ENCODE results near the gene ZC3H14.

The ZC3H14 gene

DNA sequence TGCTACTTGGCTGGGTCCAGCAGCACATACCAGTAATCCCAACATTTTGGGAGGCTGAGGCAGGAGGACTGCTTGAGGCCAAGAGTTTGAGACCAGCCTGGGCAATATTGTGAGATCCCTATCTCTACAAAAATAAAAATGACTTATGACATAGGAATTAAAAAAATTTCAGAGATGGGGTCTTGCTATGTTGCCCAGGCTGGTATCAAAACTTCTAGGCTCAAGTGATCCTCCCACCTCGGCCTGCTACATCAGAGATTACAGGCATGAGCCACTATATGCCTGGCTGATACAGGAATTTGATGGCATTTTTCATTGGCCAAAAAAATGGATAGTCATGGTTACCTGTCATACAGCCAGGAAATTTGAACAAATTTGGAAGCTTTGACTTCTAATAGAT is 54.6 kb downstream of the ZC3H14 start:
- DNase-seq (ENCODE audit: low spot score) = no peak
- H3K4ac ChIP-seq (ENCODE audit: low read length) = no peak overlapping the region
- H3K9ac ChIP-seq (ENCODE audit: low read depth, low read length, poor library complexity) = no peak overlapping the region
- no peak overlapping the region for H4K91ac ChIP-seq (ENCODE audit: low read depth, low read length, poor library complexity)
- no peaks in the 10 kb centered on the region for H3K79me1 ChIP-seq (ENCODE audit: low read depth, low read length)
- no peak overlapping the region for H3K27ac ChIP-seq (replicated peaks; ENCODE audit: low read length)
- no CpG with 5 or more reads among the region's 1 CpG for WGBS, 2 donors (ENCODE audit: extremely low coverage in 2 of 2, insufficient read length in 2 of 2, insufficient replicate concordance in 1 of 2)
- no peak overlapping the region for H3K4me3 ChIP-seq (ENCODE audit: low read length in 2 of 2)
- H3K18ac ChIP-seq (ENCODE audit: low read length) = no peak overlapping the region
- no peak overlapping the region for H3K14ac ChIP-seq (ENCODE audit: low read length)
- no peak overlapping the region for H4K8ac ChIP-seq (ENCODE audit: low read depth, low read length)
- H2AK5ac ChIP-seq (ENCODE audit: low read depth, low read length) = no peak overlapping the region
- no peak overlapping the region for H2BK15ac ChIP-seq (ENCODE audit: low read length)
- no peak overlapping the region for H2AFZ ChIP-seq (ENCODE audit: low read length)
- H2BK120ac ChIP-seq (ENCODE audit: low read depth, low read length) = no peak overlapping the region
- H2BK12ac ChIP-seq (ENCODE audit: low read length) = no peak overlapping the region
- no peaks in the 10 kb centered on the region for H3K27me3 ChIP-seq (ENCODE audit: control insufficient read depth in 3 of 3, insufficient read depth in 3 of 3, low read depth in 1 of 3, low read length in 3 of 3)
- no peak overlapping the region for H3K4me2 ChIP-seq (ENCODE audit: insufficient read depth, low read length, poor library complexity, severe bottlenecking)
- H3K9me3 ChIP-seq (replicated peaks in 1 of 2; ENCODE audit: control insufficient read depth in 2 of 2, insufficient read depth in 1 of 2, low read depth in 1 of 2, low read length in 2 of 2) = no peaks in the 10 kb centered on the region
- H2BK5ac ChIP-seq (ENCODE audit: low read length) = no peak overlapping the region
- peaks cover 0 to 4% of the 10 kb centered on the region in 2 donors for H3K4me1 ChIP-seq (ENCODE audit: control insufficient read depth in 2 of 2, insufficient read depth in 1 of 2, low read depth in 1 of 2, low read length in 2 of 2)
- no peak overlapping the region for H3K23ac ChIP-seq (ENCODE audit: low read depth, low read length, poor library complexity)
- peaks cover 2 to 44% of the 10 kb centered on the region in 2 donors for H3K36me3 ChIP-seq (replicated peaks in 1 of 2; ENCODE audit: control insufficient read depth in 2 of 2, insufficient read depth in 2 of 2, low read length in 2 of 2)

DNA sequence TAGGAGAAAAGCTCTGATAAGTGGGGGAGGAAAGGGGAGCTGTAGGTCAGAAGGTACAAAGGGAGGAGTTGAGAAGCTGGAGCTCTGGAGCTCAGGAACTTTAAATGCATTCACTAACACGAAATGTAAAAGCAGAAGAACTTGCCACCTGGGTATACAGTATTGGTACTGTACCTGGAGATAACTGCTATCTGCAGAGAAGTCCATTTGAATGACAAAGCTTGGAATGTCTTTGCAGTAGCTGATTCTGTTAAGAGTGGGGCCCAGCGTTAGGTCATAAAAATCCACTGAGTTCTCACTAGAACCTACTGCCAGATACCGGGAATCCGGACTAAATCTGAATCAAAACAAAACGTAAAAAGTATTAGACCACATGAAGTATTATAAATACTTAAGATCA is 55.6 kb downstream of the ZC3H14 start:
- Histone ChIP-seq H3K23ac (ENCODE audit: low read depth, low read length, poor library complexity) (no peak overlapping the region), H3K79me1 (ENCODE audit: low read depth, low read length) (no peaks in the 10 kb centered on the region), H3K36me3 (replicated peaks in 1 of 2; ENCODE audit: control insufficient read depth in 2 of 2, insufficient read depth in 2 of 2, low read length in 2 of 2) (peaks cover 0 to 34% of the 10 kb centered on the region in 2 donors), H3K27me3 (ENCODE audit: control insufficient read depth in 3 of 3, insufficient read depth in 3 of 3, low read depth in 1 of 3, low read length in 3 of 3) (no peaks in the 10 kb centered on the region), H3K4me2 (ENCODE audit: insufficient read depth, low read length, poor library complexity, severe bottlenecking) (no peak overlapping the region), H4K91ac (ENCODE audit: low read depth, low read length, poor library complexity) (no peak overlapping the region), H3K4ac (ENCODE audit: low read length) (no peak overlapping the region), H3K18ac (ENCODE audit: low read length) (no peak overlapping the region), H2BK12ac (ENCODE audit: low read length) (no peak overlapping the region), H3K14ac (ENCODE audit: low read length) (no peak overlapping the region), H2BK5ac (ENCODE audit: low read length) (no peak overlapping the region), H2BK15ac (ENCODE audit: low read length) (no peak overlapping the region), H3K4me1 (ENCODE audit: control insufficient read depth in 2 of 2, insufficient read depth in 1 of 2, low read depth in 1 of 2, low read length in 2 of 2) (peaks cover 0 to 4% of the 10 kb centered on the region in 2 donors), H2AFZ (ENCODE audit: low read length) (no peak overlapping the region), H3K4me3 (ENCODE audit: low read length in 2 of 2) (no peak overlapping the region), H3K27ac (replicated peaks; ENCODE audit: low read length) (no peak overlapping the region), H2BK120ac (ENCODE audit: low read depth, low read length) (no peak overlapping the region), H2AK5ac (ENCODE audit: low read depth, low read length) (no peak overlapping the region), H3K9me3 (replicated peaks in 1 of 2; ENCODE audit: control insufficient read depth in 2 of 2, insufficient read depth in 1 of 2, low read depth in 1 of 2, low read length in 2 of 2) (no peaks in the 10 kb centered on the region), H3K9ac (ENCODE audit: low read depth, low read length, poor library complexity) (no peak overlapping the region), H4K8ac (ENCODE audit: low read depth, low read length) (no peak overlapping the region)
- DNase-seq (ENCODE audit: low spot score) = no peak
- no CpG with 5 or more reads among the region's 5 CpGs for WGBS, 2 donors (ENCODE audit: extremely low coverage in 2 of 2, insufficient read length in 2 of 2, insufficient replicate concordance in 1 of 2)

DNA sequence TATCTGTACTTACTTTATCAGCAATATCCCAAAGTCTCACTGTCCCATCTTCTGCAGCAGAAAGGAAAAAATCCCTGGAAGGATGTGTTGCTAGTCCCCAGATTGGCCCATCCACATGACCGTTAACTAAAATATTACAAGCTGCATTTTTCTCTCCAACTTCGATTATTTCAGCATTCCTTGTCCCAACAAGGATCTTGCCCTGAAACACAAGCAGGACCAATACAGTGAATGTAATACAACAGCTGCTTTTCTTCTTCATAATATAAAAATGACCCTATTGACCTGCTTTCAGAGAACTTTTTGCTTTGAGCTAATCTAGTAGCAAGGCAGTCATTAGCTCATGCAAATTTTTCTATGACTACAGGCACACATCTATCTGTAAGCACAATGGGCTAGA is 58.3 kb downstream of the ZC3H14 start:
- H3K9me3 ChIP-seq (replicated peaks in 1 of 2; ENCODE audit: control insufficient read depth in 2 of 2, insufficient read depth in 1 of 2, low read depth in 1 of 2, low read length in 2 of 2) = no peaks in the 10 kb centered on the region
- H4K8ac ChIP-seq (ENCODE audit: low read depth, low read length) = no peak overlapping the region
- H2BK120ac ChIP-seq (ENCODE audit: low read depth, low read length) = no peak overlapping the region
- no peak overlapping the region for H3K27ac ChIP-seq (replicated peaks; ENCODE audit: low read length)
- no peak overlapping the region for H2BK15ac ChIP-seq (ENCODE audit: low read length)
- H3K27me3 ChIP-seq (ENCODE audit: control insufficient read depth in 3 of 3, insufficient read depth in 3 of 3, low read depth in 1 of 3, low read length in 3 of 3) = no peaks in the 10 kb centered on the region
- H3K36me3 ChIP-seq (replicated peaks in 1 of 2; ENCODE audit: control insufficient read depth in 2 of 2, insufficient read depth in 2 of 2, low read length in 2 of 2) = peaks cover 0 to 8% of the 10 kb centered on the region in 2 donors
- no peak overlapping the region for H2AFZ ChIP-seq (ENCODE audit: low read length)
- no peak overlapping the region for H3K9ac ChIP-seq (ENCODE audit: low read depth, low read length, poor library complexity)
- peaks cover 0 to 4% of the 10 kb centered on the region in 2 donors for H3K4me1 ChIP-seq (ENCODE audit: control insufficient read depth in 2 of 2, insufficient read depth in 1 of 2, low read depth in 1 of 2, low read length in 2 of 2)
- no peaks in the 10 kb centered on the region for H3K79me1 ChIP-seq (ENCODE audit: low read depth, low read length)
- no peak overlapping the region for H3K23ac ChIP-seq (ENCODE audit: low read depth, low read length, poor library complexity)
- H2BK5ac ChIP-seq (ENCODE audit: low read length) = no peak overlapping the region
- H3K14ac ChIP-seq (ENCODE audit: low read length) = no peak overlapping the region
- no peak overlapping the region for H3K4me3 ChIP-seq (ENCODE audit: low read length in 2 of 2)
- H2AK5ac ChIP-seq (ENCODE audit: low read depth, low read length) = no peak overlapping the region
- no peak overlapping the region for H2BK12ac ChIP-seq (ENCODE audit: low read length)
- no peak for DNase-seq (ENCODE audit: low spot score)
- no peak overlapping the region for H3K18ac ChIP-seq (ENCODE audit: low read length)
- no peak overlapping the region for H3K4me2 ChIP-seq (ENCODE audit: insufficient read depth, low read length, poor library complexity, severe bottlenecking)
- WGBS, 2 donors (ENCODE audit: extremely low coverage in 2 of 2, insufficient read length in 2 of 2, insufficient replicate concordance in 1 of 2) = no CpG with 5 or more reads among the region's 2 CpGs
- no peak overlapping the region for H4K91ac ChIP-seq (ENCODE audit: low read depth, low read length, poor library complexity)
- no peak overlapping the region for H3K4ac ChIP-seq (ENCODE audit: low read length)

DNA sequence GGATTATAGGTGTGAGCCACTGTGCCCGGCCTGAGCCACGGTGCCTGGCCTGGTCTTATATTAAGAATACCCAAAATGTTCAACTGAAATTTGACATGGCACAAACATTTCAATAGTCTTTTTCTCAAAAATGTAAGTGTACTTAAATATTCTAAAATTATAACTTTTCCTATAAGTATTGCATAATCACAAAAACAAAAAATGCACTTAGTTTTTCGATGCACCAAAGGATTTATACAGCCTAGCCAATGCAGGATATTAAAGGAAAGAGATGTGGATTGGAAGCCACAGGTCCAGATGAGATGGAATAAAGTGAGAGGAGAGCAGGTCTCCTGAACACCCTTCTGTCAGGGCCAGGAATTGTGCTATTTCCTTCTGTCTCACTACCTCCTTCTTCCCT is 62.8 kb downstream of the ZC3H14 start:
- H3K9me3 ChIP-seq (replicated peaks in 1 of 2; ENCODE audit: control insufficient read depth in 2 of 2, insufficient read depth in 1 of 2, low read depth in 1 of 2, low read length in 2 of 2) = no peaks in the 10 kb centered on the region
- no peak overlapping the region for H3K4ac ChIP-seq (ENCODE audit: low read length)
- peaks cover 0 to 2% of the 10 kb centered on the region in 2 donors for H3K4me1 ChIP-seq (ENCODE audit: control insufficient read depth in 2 of 2, insufficient read depth in 1 of 2, low read depth in 1 of 2, low read length in 2 of 2)
- H2AFZ ChIP-seq (ENCODE audit: low read length) = no peak overlapping the region
- no peak for DNase-seq (ENCODE audit: low spot score)
- no peak overlapping the region for H3K4me3 ChIP-seq (ENCODE audit: low read length in 2 of 2)
- WGBS, 2 donors (ENCODE audit: extremely low coverage in 2 of 2, insufficient read length in 2 of 2, insufficient replicate concordance in 1 of 2) = no CpG with 5 or more reads among the region's 3 CpGs
- H3K79me1 ChIP-seq (ENCODE audit: low read depth, low read length) = no peaks in the 10 kb centered on the region
- H3K27ac ChIP-seq (replicated peaks; ENCODE audit: low read length) = no peak overlapping the region
- H2BK5ac ChIP-seq (ENCODE audit: low read length) = no peak overlapping the region
- no peak overlapping the region for H3K9ac ChIP-seq (ENCODE audit: low read depth, low read length, poor library complexity)
- H3K27me3 ChIP-seq (ENCODE audit: control insufficient read depth in 3 of 3, insufficient read depth in 3 of 3, low read depth in 1 of 3, low read length in 3 of 3) = no peaks in the 10 kb centered on the region
- no peak overlapping the region for H4K8ac ChIP-seq (ENCODE audit: low read depth, low read length)
- H3K23ac ChIP-seq (ENCODE audit: low read depth, low read length, poor library complexity) = no peak overlapping the region
- no peak overlapping the region for H3K4me2 ChIP-seq (ENCODE audit: insufficient read depth, low read length, poor library complexity, severe bottlenecking)
- no peak overlapping the region for H2BK120ac ChIP-seq (ENCODE audit: low read depth, low read length)
- H4K91ac ChIP-seq (ENCODE audit: low read depth, low read length, poor library complexity) = no peak overlapping the region
- no peak overlapping the region for H2BK15ac ChIP-seq (ENCODE audit: low read length)
- H3K14ac ChIP-seq (ENCODE audit: low read length) = no peak overlapping the region
- no peak overlapping the region for H3K18ac ChIP-seq (ENCODE audit: low read length)
- no peak overlapping the region for H2AK5ac ChIP-seq (ENCODE audit: low read depth, low read length)
- no peaks in the 10 kb centered on the region for H3K36me3 ChIP-seq (replicated peaks in 1 of 2; ENCODE audit: control insufficient read depth in 2 of 2, insufficient read depth in 2 of 2, low read length in 2 of 2)
- no peak overlapping the region for H2BK12ac ChIP-seq (ENCODE audit: low read length)
